ENCODE results near the gene HSD17B11.
"Not testable (repeated sequence)": the region's sequence is repeated elsewhere in the genome, so short reads cannot be mapped to it uniquely, and the experiment has no call there.

The HSD17B11 gene

DNA sequence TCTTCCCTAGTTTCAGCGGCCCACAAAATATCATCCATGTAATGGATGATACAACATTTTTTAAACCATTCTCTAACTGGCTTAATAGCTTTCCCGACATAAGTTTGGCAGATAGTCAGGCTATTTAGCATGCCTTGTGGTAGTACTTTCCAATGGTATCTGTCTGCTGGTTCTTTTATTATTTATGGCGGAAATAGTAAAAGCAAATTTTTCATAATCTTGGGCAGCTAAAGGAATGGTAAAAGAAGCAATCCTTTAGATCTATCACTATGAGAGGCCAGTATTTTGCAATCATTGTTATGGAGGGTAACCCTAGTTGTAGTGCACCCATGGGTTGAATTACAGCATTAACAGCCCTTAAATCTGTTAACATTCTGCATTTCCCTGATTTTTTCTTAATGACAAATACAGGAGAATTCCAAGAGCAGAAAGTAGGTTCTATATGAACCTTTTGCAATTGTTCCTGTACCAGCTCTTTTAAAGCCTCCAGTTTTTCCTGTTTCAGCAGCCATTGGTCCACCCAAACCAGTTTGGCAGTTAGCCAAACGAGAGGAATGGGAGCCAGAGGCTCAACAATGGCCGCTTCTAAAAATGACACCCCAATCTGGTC is 14.3 kb upstream of the HSD17B11 start:
- DNase-seq: no peak

DNA sequence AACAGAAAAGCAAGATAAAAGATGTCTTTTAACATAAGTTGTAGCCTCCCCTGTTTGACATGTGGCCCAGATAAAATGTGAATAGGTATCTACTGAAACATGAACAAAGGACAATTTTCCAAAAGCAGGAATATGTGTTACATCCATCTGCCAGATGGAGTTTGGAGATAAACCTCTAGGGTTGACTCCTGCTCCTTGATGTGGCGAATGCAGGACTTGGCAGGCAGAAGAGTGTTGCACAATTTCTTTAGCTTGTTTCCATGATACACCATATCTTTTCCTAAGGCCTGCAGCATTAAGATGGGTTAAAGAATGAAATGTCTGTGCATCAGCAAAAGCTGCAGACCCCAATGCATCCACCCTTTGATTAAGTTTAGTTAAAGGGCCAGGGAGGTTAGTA is 12.7 kb upstream of the HSD17B11 start:
- DNase-seq: not testable (repeated sequence)

GRCh38 chr4:87399954-87400353 is 9.0 kb upstream of the HSD17B11 start:
- DNase-seq: no peak

DNA sequence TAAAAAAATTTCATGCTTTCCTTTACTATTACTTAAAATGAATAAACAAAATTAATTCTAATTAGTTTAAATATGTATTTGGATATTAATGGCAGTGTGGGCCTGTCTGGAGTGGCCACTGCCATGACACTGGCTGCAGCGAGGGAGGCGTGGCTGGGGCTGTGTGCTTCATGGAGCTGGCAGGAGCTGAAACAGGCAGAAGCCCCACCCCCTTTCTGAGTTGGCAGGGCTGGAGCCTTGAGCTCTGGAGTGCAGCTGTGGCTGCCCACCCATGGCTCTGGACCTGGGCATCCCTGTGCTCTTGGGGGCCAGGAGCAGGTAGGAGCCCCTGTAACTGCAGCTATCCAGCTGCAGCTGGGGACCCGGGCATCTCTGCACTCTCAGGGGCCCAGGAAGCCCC is 8.2 kb upstream of the HSD17B11 start:
- DNase-seq: no peak

GRCh38 chr4:87395851-87396250 is 4.9 kb upstream of the HSD17B11 start:
- not testable (repeated sequence) for DNase-seq

GRCh38 chr4:87395073-87395472 is 4.1 kb upstream of the HSD17B11 start:
- not testable (repeated sequence) for DNase-seq

DNA sequence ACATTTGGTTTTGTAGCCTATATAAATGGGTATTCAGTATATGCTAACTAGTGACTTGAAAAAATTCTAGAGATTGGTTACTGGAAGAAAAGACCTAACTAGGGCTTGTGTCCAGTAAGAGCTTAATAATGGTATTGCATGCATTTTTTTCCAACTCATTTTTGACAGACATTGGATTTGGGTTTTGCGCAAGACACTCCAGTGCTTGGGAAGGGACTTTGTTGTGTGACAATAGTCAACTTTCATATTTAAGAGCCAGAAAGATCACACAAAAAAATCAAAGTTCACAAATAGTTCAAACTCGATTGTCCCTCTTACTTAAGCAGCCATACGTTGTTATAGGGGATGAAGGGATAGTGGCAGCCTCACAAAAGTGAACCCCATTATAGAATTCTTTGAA is 1.2 kb upstream of the HSD17B11 start:
- DNase-seq: no peak

DNA sequence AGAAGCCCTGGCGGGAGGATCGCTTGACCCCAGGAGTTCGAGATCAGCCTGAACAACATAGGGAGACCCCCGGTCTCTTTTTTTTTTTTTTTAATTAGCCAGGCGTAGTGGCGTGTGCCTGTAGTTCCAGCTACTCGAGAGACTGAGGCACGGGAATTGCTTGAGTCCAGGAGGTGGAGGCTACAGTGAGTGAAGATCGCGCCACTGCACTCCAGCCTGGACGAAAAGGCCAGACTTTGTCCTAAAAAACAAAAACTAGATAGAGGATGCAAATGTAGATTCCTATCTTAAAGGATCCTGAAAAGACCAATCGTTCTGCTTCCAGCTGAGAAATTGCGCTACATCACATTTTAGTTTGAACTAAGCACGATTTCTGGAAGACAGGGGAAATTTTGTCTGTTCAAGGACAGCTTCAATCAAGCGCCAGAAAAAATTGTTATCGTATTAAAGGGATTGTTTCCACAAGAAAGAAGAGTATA is 627 bp upstream of the HSD17B11 start:
- DNase-seq: no peak

- no peak for DNase-seq
These were observed 467 bp downstream of the HSD17B11 start for GRCh38 chr4:87390551-87390890.

- not testable (repeated sequence) for DNase-seq
These were observed 933 bp downstream of the HSD17B11 start for GRCh38 chr4:87390055-87390454.

DNA sequence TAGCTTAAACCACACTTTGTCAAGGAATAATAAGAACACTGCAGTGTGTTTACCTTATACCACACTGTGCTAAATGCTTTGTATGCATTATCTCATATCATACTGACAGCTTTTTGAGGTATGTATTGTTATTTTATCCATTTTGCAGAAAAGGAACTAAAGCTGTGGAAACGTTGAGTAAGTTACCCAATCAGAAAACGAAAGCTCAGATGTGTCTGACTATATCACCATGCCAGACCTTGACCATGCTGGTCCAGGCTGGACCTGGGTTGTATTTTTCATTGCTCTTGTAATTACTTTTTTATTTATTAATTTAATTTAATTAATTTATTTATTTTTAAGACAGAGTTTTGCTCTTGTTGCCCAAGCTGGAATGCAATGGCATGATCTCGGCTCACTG is 2.1 kb downstream of the HSD17B11 start:
- no peak for DNase-seq

DNA sequence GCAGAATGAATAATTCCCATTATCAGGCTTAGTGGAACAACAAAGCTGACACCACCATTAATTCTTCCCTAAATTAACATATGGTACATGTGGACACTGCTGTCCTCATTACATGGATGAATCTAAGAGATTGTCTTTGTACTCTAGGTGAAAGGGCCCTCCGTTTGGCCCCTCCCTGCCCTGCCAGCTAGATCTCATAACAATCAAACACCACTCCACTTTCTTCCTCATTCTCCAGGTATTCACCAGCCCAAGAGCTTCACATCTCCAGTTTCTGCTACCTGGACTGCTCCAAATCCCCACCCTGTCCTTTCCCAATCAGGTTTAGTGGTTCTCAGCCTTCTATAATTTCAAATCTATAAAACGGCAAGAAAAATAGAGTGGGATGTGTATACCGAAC is 3.8 kb downstream of the HSD17B11 start:
- no peak for DNase-seq

- DNase-seq: not testable (repeated sequence)
These were observed 6.4 kb downstream of the HSD17B11 start for GRCh38 chr4:87384466-87385132.

- DNase-seq: no peak
These were observed 8.1 kb downstream of the HSD17B11 start for GRCh38 chr4:87382931-87383330.

GRCh38 chr4:87382116-87382515 is 8.9 kb downstream of the HSD17B11 start:
- DNase-seq: no peak

- no peak for DNase-seq
These were observed 13.2 kb downstream of the HSD17B11 start for GRCh38 chr4:87377816-87378215.

DNA sequence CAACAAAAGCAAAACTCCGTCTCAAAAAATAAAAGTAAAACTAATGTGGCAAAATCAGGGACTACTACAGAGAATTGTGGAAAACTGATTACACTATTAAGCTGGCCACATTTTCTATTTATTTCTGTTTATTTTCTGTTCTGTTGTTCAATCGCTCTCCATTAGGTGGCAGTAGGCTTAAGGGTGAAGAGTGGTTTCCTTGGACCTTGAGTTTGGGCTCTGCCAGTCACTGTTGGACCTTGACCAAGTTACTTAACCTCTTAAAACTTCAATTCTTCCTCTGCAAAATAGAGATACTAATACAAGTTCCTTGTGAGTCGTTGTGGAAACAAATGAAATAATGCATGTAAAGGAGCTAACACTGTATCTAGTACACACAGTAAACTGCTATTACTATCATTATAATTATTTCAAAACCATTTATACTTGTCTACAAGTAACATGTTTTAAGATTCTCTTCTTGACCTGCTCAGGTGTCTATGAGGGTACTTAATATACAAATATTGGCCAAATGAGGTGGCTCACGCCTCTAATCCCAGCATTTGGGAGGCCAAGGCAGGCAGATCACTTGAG is 15.2 kb downstream of the HSD17B11 start:
- peak; percentile 58 for DNase-seq

GRCh38 chr4:87370068-87370467 is 20.9 kb downstream of the HSD17B11 start:
- no peak for DNase-seq

DNA sequence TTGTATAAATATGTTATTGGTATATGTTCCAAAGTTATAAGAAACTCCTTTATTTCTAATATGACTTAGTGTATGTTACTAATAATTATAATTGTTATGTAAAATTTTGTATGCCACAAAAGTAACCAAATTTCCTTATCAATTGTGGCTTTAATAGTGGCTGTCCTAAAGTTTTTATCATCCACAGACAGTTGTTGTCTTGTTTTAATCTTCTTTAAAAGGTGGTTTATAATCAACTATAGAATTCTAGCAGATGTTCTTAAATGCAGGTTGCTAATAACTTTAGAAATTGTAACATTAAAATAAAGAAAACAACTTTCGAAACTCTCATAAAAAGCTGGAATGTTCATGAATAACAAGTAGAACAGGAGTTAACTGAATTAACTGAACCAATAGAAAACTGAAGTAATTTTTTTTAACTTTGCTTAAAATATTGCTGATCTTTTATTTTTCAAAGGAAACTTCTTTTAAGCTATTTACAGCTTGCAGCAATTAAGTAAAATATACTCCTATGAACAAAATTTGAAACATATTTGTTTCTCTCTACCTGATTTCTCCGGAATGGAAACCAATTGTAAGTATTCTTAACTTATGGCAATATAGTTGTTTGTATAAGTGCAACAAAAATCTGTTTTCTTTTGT is 24.3 kb downstream of the HSD17B11 start:
- no peak for DNase-seq

DNA sequence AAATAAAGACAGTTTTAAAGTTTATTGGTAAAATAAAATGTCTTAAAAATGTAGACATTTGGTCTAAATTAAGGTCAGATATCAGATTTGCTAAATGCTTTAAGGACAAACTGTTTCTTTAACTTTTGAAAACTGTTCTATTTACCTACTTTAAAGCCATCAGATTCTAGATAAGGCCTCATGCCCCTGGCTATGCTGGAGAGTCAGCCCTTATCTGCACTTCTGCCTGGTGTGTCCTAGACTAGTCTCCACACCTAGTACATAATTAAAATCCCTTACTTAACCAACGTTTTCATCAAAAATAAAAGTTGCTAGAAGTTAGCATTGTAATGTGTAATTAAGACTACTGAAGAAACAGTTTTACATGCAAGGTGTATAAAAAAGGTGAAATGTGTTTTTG is 25.6 kb downstream of the HSD17B11 start:
- no peak for DNase-seq

DNA sequence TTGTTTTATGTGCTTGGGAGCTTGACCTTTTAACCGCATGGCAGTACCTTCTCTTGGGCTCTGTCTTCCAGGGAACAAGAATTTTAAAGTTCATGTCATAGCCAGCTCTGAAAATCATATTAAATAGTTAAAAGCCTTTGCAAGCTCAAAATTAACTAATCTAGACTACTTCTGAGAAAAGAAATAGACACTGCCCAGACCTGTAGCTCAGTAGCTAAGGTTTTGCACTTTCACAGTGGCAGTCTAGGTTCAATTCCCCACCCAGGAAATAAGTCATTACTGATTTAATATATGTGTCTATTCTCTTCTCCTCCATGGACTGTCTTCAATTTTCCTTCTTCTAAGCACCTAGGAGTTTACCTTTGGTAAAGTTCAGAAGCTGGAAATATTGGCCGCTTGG is 27.4 kb downstream of the HSD17B11 start:
- DNase-seq: no peak

- DNase-seq: no peak
These were observed 30.6 kb downstream of the HSD17B11 start for GRCh38 chr4:87360338-87360935.

GRCh38 chr4:87359258-87359657 is 31.7 kb downstream of the HSD17B11 start:
- DNase-seq: no peak
